Left cardiac atrium (tissue), 2 donors: ENCODE results near the gene HPGD. TPM values are rescaled to one million over a fixed set of nuclear protein-coding genes. Genes with fewer than 3 reads are reported as not detected.

Source experiments
- total RNA-seq, 2 donors: library from RNA; stranded (reverse); fragmentation: NEBNext Ultra II Directional; extraction: Animal tissue kit (Norgen Biotek cat#: 25700); gene quantifications; one replicate each; pipeline ENCODE4 v1.2.1, GENCODE V29; 2021
- donor health status: DM: no; HTN: yes; CAD: no; lungs with severe emphysema.
- donor health status: DM: yes; HTN: yes; CAD: no.

The HPGD gene
- total RNA-seq, 2 donors from 2014 or later: 2.3 to 2.7 TPM

Other genes starting within 250 kb of the HPGD start
- gene FBXO8, start 238.8 kb downstream of the HPGD start, total RNA-seq: 10 to 100 TPM; 24.5 to 28.7 TPM
- gene CEP44, start 238.6 kb downstream of the HPGD start, total RNA-seq: 10 to 100 TPM; 15.4 to 16.7 TPM